Mesendoderm (in vitro differentiated cells): ENCODE data around the gene MAD2L1.
"Not testable (repeated sequence)": the region's sequence is repeated elsewhere in the genome, so short reads cannot be mapped to it uniquely, and the experiment has no call there.

Source experiments
- DNase-seq: peaks from one replicate; pipeline ENCODE4 v3.0.0; 2013
- H2AK5ac ChIP-seq: 2 replicates; pipeline ENCODE4 v1.6.1; 2013; ENCODE audit warnings: low read length, inconsistent platforms
- H2BK120ac ChIP-seq: 2 replicates; pipeline ENCODE4 v1.6.1; 2013; ENCODE audit warnings: low read depth, mild to moderate bottlenecking, low read length, moderate library complexity, mixed read lengths
- H2BK15ac ChIP-seq: replicated peaks from 2 replicates; pipeline ENCODE4 v1.6.1; 2013; ENCODE audit warnings: low read depth, mild to moderate bottlenecking, moderate library complexity
- H2BK5ac ChIP-seq: 2 replicates; pipeline ENCODE4 v1.6.1; 2013; ENCODE audit warnings: low read length, inconsistent platforms
- H3K18ac ChIP-seq: 2 replicates; pipeline ENCODE4 v1.6.1; 2013; ENCODE audit warnings: mild to moderate bottlenecking, low read length, mixed read lengths
- H3K23ac ChIP-seq: one replicate; pipeline ENCODE4 v1.6.1; 2013; ENCODE audit warnings: low read length
- H3K27ac ChIP-seq: 2 replicates; pipeline ENCODE4 v1.5.1; 2013; ENCODE audit warnings: low read depth, mild to moderate bottlenecking, inconsistent platforms, low read length, moderate library complexity
- H3K27me3 ChIP-seq: 2 replicates; pipeline ENCODE4 v1.6.1; 2013; ENCODE audit warnings: low read length, control low read depth, mild to moderate bottlenecking, inconsistent platforms; ENCODE audit not compliant: insufficient read depth, poor library complexity
- H3K36me3 ChIP-seq: 2 replicates; pipeline ENCODE4 v1.6.1; 2013; ENCODE audit warnings: low read length, inconsistent platforms; ENCODE audit not compliant: control insufficient read depth, insufficient read depth
- H3K4ac ChIP-seq: one replicate; pipeline ENCODE4 v1.6.1; 2013; ENCODE audit warnings: low read depth, mild to moderate bottlenecking, low read length, moderate library complexity
- H3K4me1 ChIP-seq: 2 replicates; pipeline ENCODE4 v1.6.1; 2013; ENCODE audit warnings: low read depth, low read length, inconsistent platforms; ENCODE audit not compliant: control insufficient read depth
- H3K4me2 ChIP-seq: 2 replicates; pipeline ENCODE4 v1.6.1; 2013; ENCODE audit warnings: low read length
- H3K4me3 ChIP-seq: 2 replicates; pipeline ENCODE4 v1.5.1; 2013; ENCODE audit warnings: mild to moderate bottlenecking, low read length
- H3K56ac ChIP-seq: one replicate; pipeline ENCODE4 v1.6.1; 2013; ENCODE audit warnings: low read length
- H3K79me1 ChIP-seq: 2 replicates; pipeline ENCODE4 v1.6.1; 2013; ENCODE audit warnings: low read length, inconsistent platforms
- H3K79me2 ChIP-seq: 2 replicates; pipeline ENCODE4 v1.6.1; 2013; ENCODE audit warnings: mild to moderate bottlenecking, low read length; ENCODE audit not compliant: control insufficient read depth, insufficient read depth
- H3K9ac ChIP-seq: 2 replicates; pipeline ENCODE4 v1.6.1; 2013; ENCODE audit warnings: low read length, inconsistent platforms
- H4K5ac ChIP-seq: one replicate; pipeline ENCODE4 v1.6.1; 2013; ENCODE audit warnings: low read length
- H4K8ac ChIP-seq: one replicate; pipeline ENCODE4 v1.6.1; 2013; ENCODE audit warnings: low read depth, mild to moderate bottlenecking, control low read depth, low read length, moderate library complexity
- WGBS: extraction: QIAGEN DNeasy Blood & Tissue Kit; methylation state at CpG from one replicate; pipeline ENCODE4 v1.1.7; 2013; ENCODE audit warnings: low lambda C conversion rate, missing lambda C conversion rate; ENCODE audit not compliant: insufficient coverage; ENCODE audit errors: extremely low coverage; 5-methylcytosine and 5-hydroxymethylcytosine counted together

The MAD2L1 gene

DNA sequence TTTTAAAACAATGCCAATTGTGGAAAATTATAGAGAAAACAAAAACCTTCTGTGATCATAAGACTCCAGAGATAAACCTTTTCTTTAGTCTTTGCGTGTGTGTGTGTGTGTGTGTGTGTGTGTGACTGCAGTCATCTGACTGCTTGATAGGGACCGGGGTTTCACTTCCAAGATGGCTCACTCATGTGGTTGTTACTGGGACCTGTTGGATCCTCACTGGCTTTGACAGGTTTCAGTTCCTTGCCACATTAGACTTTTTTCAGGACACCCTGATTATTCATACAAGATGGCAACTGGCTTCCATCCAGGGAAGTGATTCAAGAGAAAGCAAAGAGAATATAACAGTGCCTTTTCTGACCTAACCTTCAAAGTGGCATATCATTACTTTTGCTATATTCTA lies 21.9 kb upstream of the MAD2L1 start:
- Histone ChIP-seq H3K36me3 (no peaks in the 10 kb centered on the region), H2BK120ac (no peak overlapping the region), H3K27ac (no peak overlapping the region), H3K4me1 (no peaks in the 10 kb centered on the region), H4K5ac (no peak overlapping the region), H3K79me1 (no peaks in the 10 kb centered on the region), H2BK5ac (no peak overlapping the region), H3K4me3 (no peak overlapping the region), H3K56ac (no peak overlapping the region), H3K79me2 (no peaks in the 10 kb centered on the region), H3K27me3 (no peaks in the 10 kb centered on the region), H3K23ac (no peak overlapping the region), H3K4me2 (no peak overlapping the region), H3K4ac (no peak overlapping the region), H4K8ac (no peak overlapping the region), H2BK15ac (no peak overlapping the region), H3K18ac (no peak overlapping the region), H3K9ac (no peak overlapping the region), H2AK5ac (no peak overlapping the region)
- no CpG with 5 or more reads among the region's 2 CpGs for WGBS
- no peak for DNase-seq

DNA sequence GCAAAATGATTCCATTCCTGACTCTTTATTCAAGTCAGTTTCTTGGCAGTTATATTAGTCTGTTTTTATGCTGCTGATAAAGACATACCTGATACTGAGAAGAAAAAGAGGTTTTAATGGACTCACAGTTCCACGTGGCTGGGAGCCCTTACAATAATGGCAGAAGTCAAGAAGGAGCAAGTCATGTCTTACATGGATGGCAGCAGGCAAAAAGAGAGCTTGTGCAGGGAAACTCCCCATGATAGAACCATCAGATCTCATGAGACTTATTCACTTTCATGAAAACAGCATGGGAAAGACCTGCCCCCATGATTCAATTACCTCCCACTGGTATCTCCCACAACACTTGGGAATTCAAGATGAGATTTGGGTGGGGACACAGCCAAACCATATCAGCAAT lies 21.4 kb upstream of the MAD2L1 start:
- H3K4me1 ChIP-seq, H2BK15ac ChIP-seq, H3K18ac ChIP-seq, H3K27me3 ChIP-seq, H3K79me2 ChIP-seq, H3K56ac ChIP-seq, DNase-seq, H3K36me3 ChIP-seq, H3K23ac ChIP-seq, H3K4me2 ChIP-seq, H3K4ac ChIP-seq, H4K5ac ChIP-seq, H3K9ac ChIP-seq, H3K27ac ChIP-seq, H2AK5ac ChIP-seq, H3K79me1 ChIP-seq, H2BK120ac ChIP-seq, H3K4me3 ChIP-seq, H4K8ac ChIP-seq, H2BK5ac ChIP-seq: not testable (repeated sequence)
- WGBS: no CpG with 5 or more reads among the region's 1 CpG

DNA sequence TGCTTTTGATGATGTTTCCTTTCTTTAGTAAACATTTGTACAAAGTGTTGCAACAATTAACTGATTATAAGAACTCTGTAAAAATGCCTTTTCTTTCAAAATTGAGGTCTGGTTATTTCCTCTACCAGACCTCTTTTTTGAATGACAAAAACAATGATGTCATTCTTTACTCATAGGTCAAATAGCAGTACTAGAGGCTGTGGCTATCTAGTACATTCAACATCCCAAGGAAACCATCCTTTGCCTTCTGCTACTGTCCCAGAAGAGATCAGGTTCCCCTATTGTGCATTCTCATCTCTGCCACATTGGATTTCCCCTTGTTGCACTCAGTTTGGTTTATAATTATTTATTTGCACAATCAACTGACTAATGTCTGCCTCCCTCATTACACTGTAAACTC lies 19.1 kb upstream of the MAD2L1 start:
- no peak overlapping the region for H3K4me3 ChIP-seq
- no peaks in the 10 kb centered on the region for H3K27me3 ChIP-seq
- no peak overlapping the region for H3K9ac ChIP-seq
- H2AK5ac ChIP-seq: no peak overlapping the region
- no peak overlapping the region for H4K5ac ChIP-seq
- no peak overlapping the region for H2BK120ac ChIP-seq
- H3K79me1 ChIP-seq: no peaks in the 10 kb centered on the region
- H3K27ac ChIP-seq: no peak overlapping the region
- H3K18ac ChIP-seq: no peak overlapping the region
- no peaks in the 10 kb centered on the region for H3K36me3 ChIP-seq
- no peaks in the 10 kb centered on the region for H3K4me1 ChIP-seq
- no peak overlapping the region for H3K56ac ChIP-seq
- H2BK5ac ChIP-seq: no peak overlapping the region
- peak; percentile 9 for DNase-seq
- no peak overlapping the region for H3K4me2 ChIP-seq
- no peak overlapping the region for H3K23ac ChIP-seq
- H3K79me2 ChIP-seq: no peaks in the 10 kb centered on the region
- no peak overlapping the region for H4K8ac ChIP-seq
- no peak overlapping the region for H3K4ac ChIP-seq
- no peak overlapping the region for H2BK15ac ChIP-seq

DNA sequence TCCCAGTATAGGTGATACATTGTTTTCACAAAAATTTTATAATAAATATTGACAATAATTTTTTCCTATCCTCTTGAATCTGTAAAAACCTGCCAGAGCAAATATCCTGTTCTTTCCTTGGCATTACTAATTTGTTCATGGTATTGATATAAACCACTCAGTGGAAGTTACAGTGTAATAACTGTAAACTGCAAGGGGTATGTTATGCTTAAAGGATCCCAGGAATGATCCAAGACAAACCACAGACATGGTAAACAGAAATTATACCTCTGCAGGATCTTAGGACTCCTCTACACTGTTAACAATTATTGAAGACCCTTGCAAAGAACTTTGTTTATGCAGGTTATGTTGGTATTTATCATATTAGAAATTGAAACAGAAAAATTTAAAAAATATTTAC lies 17.7 kb upstream of the MAD2L1 start:
- no peak overlapping the region for H2BK15ac ChIP-seq
- H3K79me2 ChIP-seq: no peaks in the 10 kb centered on the region
- no peaks in the 10 kb centered on the region for H3K27me3 ChIP-seq
- no peak overlapping the region for H2AK5ac ChIP-seq
- no peak overlapping the region for H2BK5ac ChIP-seq
- H3K18ac ChIP-seq: no peak overlapping the region
- no peak for DNase-seq
- H3K23ac ChIP-seq: no peak overlapping the region
- no peak overlapping the region for H3K56ac ChIP-seq
- no peak overlapping the region for H4K8ac ChIP-seq
- H3K4ac ChIP-seq: no peak overlapping the region
- no peak overlapping the region for H4K5ac ChIP-seq
- H3K4me1 ChIP-seq: no peaks in the 10 kb centered on the region
- H3K4me2 ChIP-seq: no peak overlapping the region
- H3K27ac ChIP-seq: no peak overlapping the region
- H3K9ac ChIP-seq: no peak overlapping the region
- no peaks in the 10 kb centered on the region for H3K36me3 ChIP-seq
- H3K4me3 ChIP-seq: no peak overlapping the region
- H3K79me1 ChIP-seq: no peaks in the 10 kb centered on the region
- H2BK120ac ChIP-seq: no peak overlapping the region

DNA sequence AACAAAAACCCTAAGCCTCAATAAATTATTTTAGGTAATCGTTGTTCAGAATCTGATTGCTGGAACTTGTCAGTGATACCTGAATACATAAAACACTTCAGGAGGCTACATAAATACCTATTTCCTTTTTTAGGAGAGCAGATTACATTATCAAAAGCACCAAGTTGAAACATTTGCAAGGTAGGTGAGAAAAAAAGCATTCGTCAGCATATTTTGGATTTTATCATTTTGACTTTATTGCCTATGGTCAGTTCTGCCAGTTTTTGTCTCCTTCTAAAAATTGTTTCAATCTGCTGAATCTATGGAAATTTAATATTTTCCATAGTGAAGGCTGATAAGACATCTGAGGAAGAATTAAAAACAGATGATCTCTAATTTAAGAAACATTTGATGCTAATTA lies 16.5 kb upstream of the MAD2L1 start:
- no peak overlapping the region for H3K56ac ChIP-seq
- H3K79me2 ChIP-seq: no peaks in the 10 kb centered on the region
- no peak overlapping the region for H3K27ac ChIP-seq
- no CpG with 5 or more reads among the region's 2 CpGs for WGBS
- no peak overlapping the region for H2BK120ac ChIP-seq
- H2BK5ac ChIP-seq: no peak overlapping the region
- H2AK5ac ChIP-seq: no peak overlapping the region
- H4K5ac ChIP-seq: no peak overlapping the region
- H3K79me1 ChIP-seq: no peaks in the 10 kb centered on the region
- H3K4me3 ChIP-seq: no peak overlapping the region
- no peak overlapping the region for H4K8ac ChIP-seq
- H3K4me2 ChIP-seq: no peak overlapping the region
- no peak for DNase-seq
- H3K9ac ChIP-seq: no peak overlapping the region
- H3K23ac ChIP-seq: no peak overlapping the region
- no peaks in the 10 kb centered on the region for H3K4me1 ChIP-seq
- no peaks in the 10 kb centered on the region for H3K36me3 ChIP-seq
- H3K18ac ChIP-seq: no peak overlapping the region
- no peak overlapping the region for H3K4ac ChIP-seq
- no peak overlapping the region for H2BK15ac ChIP-seq
- no peaks in the 10 kb centered on the region for H3K27me3 ChIP-seq

DNA sequence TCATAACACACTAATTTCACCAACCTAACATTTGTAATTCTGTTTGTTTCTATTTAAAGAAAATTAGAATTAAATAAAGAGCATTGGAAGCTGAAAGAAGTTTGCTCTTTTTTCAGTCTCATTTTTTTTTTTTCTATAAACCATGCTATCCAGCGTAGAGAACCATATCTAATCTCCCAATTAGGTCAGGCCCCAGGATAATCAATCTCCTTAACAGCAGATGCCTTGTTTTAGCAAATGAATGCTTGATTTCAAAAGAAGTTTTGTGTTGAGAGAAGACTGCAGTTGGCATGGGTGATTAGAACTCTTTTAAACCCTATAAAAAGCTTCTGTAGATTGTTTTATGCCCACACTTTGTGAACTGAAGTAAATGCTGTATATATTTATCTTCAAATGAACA lies 15.6 kb upstream of the MAD2L1 start:
- H2BK5ac ChIP-seq: no peak overlapping the region
- H3K23ac ChIP-seq: no peak overlapping the region
- H3K79me1 ChIP-seq: no peaks in the 10 kb centered on the region
- no CpG with 5 or more reads among the region's 1 CpG for WGBS
- no peak overlapping the region for H3K56ac ChIP-seq
- H3K36me3 ChIP-seq: no peaks in the 10 kb centered on the region
- no peak overlapping the region for H3K4me3 ChIP-seq
- no peak overlapping the region for H3K4me2 ChIP-seq
- no peak overlapping the region for H3K4ac ChIP-seq
- H2BK15ac ChIP-seq: no peak overlapping the region
- H3K27me3 ChIP-seq: no peaks in the 10 kb centered on the region
- H2AK5ac ChIP-seq: no peak overlapping the region
- no peak overlapping the region for H4K5ac ChIP-seq
- H2BK120ac ChIP-seq: no peak overlapping the region
- H3K79me2 ChIP-seq: no peaks in the 10 kb centered on the region
- no peak overlapping the region for H3K27ac ChIP-seq
- no peak overlapping the region for H3K9ac ChIP-seq
- DNase-seq: peak; percentile 26
- H4K8ac ChIP-seq: no peak overlapping the region
- H3K4me1 ChIP-seq: no peaks in the 10 kb centered on the region
- H3K18ac ChIP-seq: no peak overlapping the region
